Mucosa of descending colon (tissue), 3 donors: ENCODE results near the gene ENPP7. TPM values are rescaled to one million over a fixed set of nuclear protein-coding genes. Genes with fewer than 3 reads are reported as not detected.

ENCODE experiments used
- ATAC-seq: fragments of 200-7000 bp; cut with Tn5 transposase; one replicate; pipeline ENCODE4 v1.9.1; 2020; ENCODE audit warnings: mild to moderate bottlenecking, moderate library complexity
- DNase-seq, 3 donors: peaks; one replicate each; pipeline ENCODE4 v3.0.0-alpha.2; 2020
- H3K36me3 ChIP-seq: fragments of 200-600 bp; one replicate; pipeline ENCODE4 v1.8.0; 2021; ENCODE audit warnings: low read depth, mild to moderate bottlenecking
- H3K4me1 ChIP-seq: fragments of 200-600 bp; one replicate; pipeline ENCODE4 v1.8.0; 2021; ENCODE audit warnings: low read depth, mild to moderate bottlenecking
- H3K4me3 ChIP-seq: fragments of 200-600 bp; one replicate; pipeline ENCODE4 v1.8.0; 2021; ENCODE audit warnings: mild to moderate bottlenecking
- H3K9me3 ChIP-seq: fragments of 200-600 bp; one replicate; pipeline ENCODE4 v1.8.0; 2021; ENCODE audit warnings: mild to moderate bottlenecking
- CTCF ChIP-seq: fragments of 200-600 bp; IDR thresholded peaks from one replicate; pipeline ENCODE4 v1.8.0; 2022; ENCODE audit warnings: antibody characterized with exemption, mild to moderate bottlenecking
- intact Hi-C, 2 donors: fragments of 100-400 bp; cut with DNase I in 1 of 2; cut with micrococcal nuclease in 1 of 2; formaldehyde crosslinking; loops; one replicate each; pipeline versions ENCODE4 v1.11.0 to v1.11.1; 2022; cut with DNase I, micrococcal nuclease
- total RNA-seq, 3 donors: library from RNA; stranded (reverse); fragmentation: NEBNext Ultra II Directional in 2 of 3; extraction: Animal tissue kit (Norgen Biotek cat#: 25700) in 2 of 3; gene quantifications; one replicate each; pipeline versions ENCODE4 v1.2.1 to v1.2.4, GENCODE V29; 2021 to 2023
- donor health status: DM: no; HTN: no; CAD: no; lungs with moderate emphysema.
- donor health status: DM: no; HTN: no; CAD: no.
- donor health status: DM: no; HTN: yes; CAD: no.

The ENPP7 gene
- total RNA-seq, 3 donors from 2014 or later: not detected

- no peak for ATAC-seq
Observed at GRCh38 chr17:79781012-79781650, 50.4 kb downstream of the ENPP7 start.

GRCh38 chr17:79781736-79782575 lies 51.2 kb downstream of the ENPP7 start:
- ATAC-seq (no peak), DNase-seq (no peak)
- H3K4me3 ChIP-seq: no peak overlapping the region
- H3K36me3 ChIP-seq: no peaks in the 10 kb centered on the region
- peaks cover 17% of the 10 kb centered on the region for H3K4me1 ChIP-seq
- no peak for TF ChIP-seq CTCF
- intact Hi-C loops: no loop called here
- H3K9me3 ChIP-seq: no peaks in the 10 kb centered on the region

More at GRCh38 chr17:79781012-79781650, 50.4 kb downstream of the ENPP7 start:
- Histone ChIP-seq H3K4me3 (no peak overlapping the region), H3K36me3 (no peaks in the 10 kb centered on the region), H3K9me3 (no peaks in the 10 kb centered on the region), H3K4me1 (peaks cover 17% of the 10 kb centered on the region)
- no peak for TF ChIP-seq CTCF
- DNase-seq: no peak
- intact Hi-C loops: no loop called here

GRCh38 chr17:79783891-79784290 lies 53.1 kb downstream of the ENPP7 start:
- H3K4me3 ChIP-seq: no peak overlapping the region
- DNase-seq (no peak), ATAC-seq (no peak)
- no peaks in the 10 kb centered on the region for H3K36me3 ChIP-seq
- TF ChIP-seq CTCF: no peak
- intact Hi-C loops: no loop called here
- no peaks in the 10 kb centered on the region for H3K9me3 ChIP-seq
- H3K4me1 ChIP-seq: peaks cover 3% of the 10 kb centered on the region

- no peak for TF ChIP-seq CTCF
- DNase-seq (no peak), ATAC-seq (no peak)
- intact Hi-C loops: no loop called here
- Histone ChIP-seq H3K4me1 (no peaks in the 10 kb centered on the region), H3K4me3 (no peak overlapping the region), H3K36me3 (no peaks in the 10 kb centered on the region), H3K9me3 (no peaks in the 10 kb centered on the region)
Observed at GRCh38 chr17:79784353-79785016, 53.7 kb downstream of the ENPP7 start.

- no peak for TF ChIP-seq CTCF
- no peak for DNase-seq
- ATAC-seq: no peak
- H3K9me3 ChIP-seq: no peaks in the 10 kb centered on the region
- no peak overlapping the region for H3K4me3 ChIP-seq
- H3K36me3 ChIP-seq: no peaks in the 10 kb centered on the region
- H3K4me1 ChIP-seq: peaks cover 6% of the 10 kb centered on the region
- intact Hi-C loops: no loop called here
Observed at GRCh38 chr17:79785017-79785899, 54.5 kb downstream of the ENPP7 start.
